ENCODE measurements around the gene GRIN2A. TPM values are rescaled to one million over a fixed set of nuclear protein-coding genes. Genes with fewer than 3 reads are reported as not detected.

The GRIN2A gene
- total and polyA plus RNA-seq, 2 of the 8 experiments (the other 6 are each of a cell fraction or from before 2014, with no cell fraction given), result 0.18 to 1.8 TPM

- Histone ChIP-seq H3K23me2 (ENCODE audit: low read depth, low read length) (no peaks in the 10 kb centered on the region), H3K9me3 (ENCODE audit: insufficient read depth in 2 of 2, low read depth in 1 of 2, low read length in 1 of 2) (no peaks in the 10 kb centered on the region), H3K36me3 (ENCODE audit: control insufficient read depth in 2 of 4, insufficient read depth in 4 of 4, low read length in 3 of 4) (no peaks in the 10 kb centered on the region), H2BK120ac (replicated peaks; ENCODE audit: low read depth, low read length) (no peak overlapping the region), H3K4me2 (ENCODE audit: insufficient read depth in 1 of 2, low read depth in 2 of 2, low read length in 2 of 2) (no peak overlapping the region), H3K79me2 (ENCODE audit: control insufficient read depth in 1 of 2, insufficient read depth in 2 of 2, low read length in 2 of 2) (no peaks in the 10 kb centered on the region), H2AK5ac (ENCODE audit: low read depth, low read length) (no peak overlapping the region), H3K4ac (replicated peaks; ENCODE audit: insufficient read length, low read depth, low read length) (no peak overlapping the region), H4K8ac (ENCODE audit: extremely low read depth, insufficient read depth, low read length) (no peak overlapping the region), H3K27me3 (replicated peaks in 1 of 4; ENCODE audit: control insufficient read depth in 3 of 4, extremely low read depth in 1 of 4, insufficient read depth in 3 of 4, low read length in 3 of 4) (no peaks in the 10 kb centered on the region), H4K91ac (replicated peaks; ENCODE audit: insufficient read length, low read length) (no peak overlapping the region), H3K79me1 (ENCODE audit: low read depth, low read length) (no peaks in the 10 kb centered on the region), H4K5ac (ENCODE audit: insufficient read length, low read depth, low read length) (no peak overlapping the region), H3K27ac (ENCODE audit: low read depth, low read length) (no peak overlapping the region), H3K23ac (ENCODE audit: insufficient read length) (no peak overlapping the region), H3K18ac (ENCODE audit: extremely low read depth, low read length) (no peak overlapping the region), H2BK20ac (ENCODE audit: low read length) (no peak overlapping the region), H2AFZ (ENCODE audit: low read length) (no peak overlapping the region), H3K56ac (replicated peaks; ENCODE audit: insufficient read length, low read depth, low read length) (no peak overlapping the region), H2BK12ac (ENCODE audit: low read depth, low read length) (peak overlapping the region; percentile 28; the same call in 1 of the 2 replicates), H3K4me1 (replicated peaks in 1 of 4; ENCODE audit: control insufficient read depth in 3 of 4, insufficient read depth in 4 of 4, low read length in 3 of 4) (peaks cover 0 to 5% (median 2%) of the 10 kb centered on the region in 4 experiments; a peak in 2 of 7 replicates), H3K4me3 (ENCODE audit: extremely low read depth in 1 of 4, insufficient read depth in 2 of 4, low read depth in 3 of 4, low read length in 4 of 4) (no peak overlapping the region), H3K14ac (ENCODE audit: insufficient read length) (no peak overlapping the region), H4K20me1 (replicated peaks in 1 of 2; ENCODE audit: control insufficient read depth in 1 of 2, insufficient read depth in 2 of 2, low read length in 2 of 2) (no peaks in the 10 kb centered on the region), H2BK5ac (ENCODE audit: low read depth, low read length) (no peak overlapping the region), H2BK15ac (ENCODE audit: low read length) (no peak overlapping the region), H3K9ac (replicated peaks in 1 of 4; ENCODE audit: extremely low read depth in 1 of 4, low read depth in 3 of 4, low read length in 3 of 4) (no peak overlapping the region)
- no peak for DNase-seq (ENCODE audit: low read depth in 1 of 2, low spot score in 2 of 2)
- TF ChIP-seq SIRT6 (IDR thresholded peaks at IDR 0.05; ENCODE audit: low read length), result no peak
- TF ChIP-seq SP2 (IDR thresholded peaks at IDR 0.05; ENCODE audit: low read length), result no peak
- TF ChIP-seq RXRA (IDR thresholded peaks at IDR 0.05; ENCODE audit: insufficient read depth, low read depth, low read length), result no peak
- TF ChIP-seq, protein P1, sequence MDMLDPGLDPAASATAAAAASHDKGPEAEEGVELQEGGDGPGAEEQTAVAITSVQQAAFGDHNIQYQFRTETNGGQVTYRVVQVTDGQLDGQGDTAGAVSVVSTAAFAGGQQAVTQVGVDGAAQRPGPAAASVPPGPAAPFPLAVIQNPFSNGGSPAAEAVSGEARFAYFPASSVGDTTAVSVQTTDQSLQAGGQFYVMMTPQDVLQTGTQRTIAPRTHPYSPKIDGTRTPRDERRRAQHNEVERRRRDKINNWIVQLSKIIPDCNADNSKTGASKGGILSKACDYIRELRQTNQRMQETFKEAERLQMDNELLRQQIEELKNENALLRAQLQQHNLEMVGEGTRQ (IDR thresholded peaks at IDR 0.05; ENCODE audit: low read length), result no peak
- no peak for TF ChIP-seq BCL11A (IDR thresholded peaks at IDR 0.05; ENCODE audit: low read depth in 2 of 2, low read length in 2 of 2)
- no peak for TF ChIP-seq TCF12 (IDR thresholded peaks at IDR 0.05; ENCODE audit: low read depth, low read length)
- TF ChIP-seq POLR2A (IDR thresholded peaks at IDR 0.05; ENCODE audit: control extremely low read depth in 1 of 2, low read depth in 2 of 2, low read length in 2 of 2), result no peak
- no peak for TF ChIP-seq SIX5 (IDR thresholded peaks at IDR 0.05; ENCODE audit: low read depth, low read length)
- ChIA-PET POLR2A (ENCODE audit: partially characterized antibody) (no interaction called here), CTCF (ENCODE audit: partially characterized antibody) (interaction anchor here (0.9 kb wide), 1 partner anchor 28 kb away, joined by 3 read pairs; no protein-coding TSS in a partner anchor)
- 85% methylated on average over 3 of the region's 3 CpGs; no CpG with 5 or more reads in 1 of the 2 experiments for WGBS, 2 experiments (ENCODE audit: extremely low coverage in 1 of 2, insufficient coverage in 1 of 2, insufficient read length in 1 of 2, insufficient replicate concordance in 2 of 2, low coverage in 1 of 2, low lambda C conversion rate in 2 of 2, missing lambda C conversion rate in 1 of 2)
- FAIRE-seq, result no peak
These were observed 338.7 kb downstream of the GRIN2A start for GRCh38 chr16:9843424-9844018.
